Epithelial cell of esophagus (primary cell): ENCODE data around the gene ABCC6.

Experiments used
- DNase-seq: peaks from one replicate; pipeline ENCODE4 v3.0.0; 2010; ENCODE audit warnings: low read depth
- H3K4me3 ChIP-seq: 2 replicates; pipeline ENCODE4 v1.5.1; 2011; ENCODE audit warnings: mild to moderate bottlenecking, low read length, control low read depth
- CTCF ChIP-seq: IDR thresholded peaks from 2 replicates; pipeline ENCODE4 v1.5.1; 2011; ENCODE audit warnings: low read depth, mild to moderate bottlenecking, low read length, control low read depth, inconsistent platforms; ENCODE audit not compliant: insufficient read depth; ENCODE audit errors: missing control alignments

The ABCC6 gene

GRCh38 chr16:16102738-16103137 is 120.6 kb downstream of the ABCC6 start:
- no peak for TF ChIP-seq CTCF
- no peak for DNase-seq
- H3K4me3 ChIP-seq: no peak overlapping the region

DNA sequence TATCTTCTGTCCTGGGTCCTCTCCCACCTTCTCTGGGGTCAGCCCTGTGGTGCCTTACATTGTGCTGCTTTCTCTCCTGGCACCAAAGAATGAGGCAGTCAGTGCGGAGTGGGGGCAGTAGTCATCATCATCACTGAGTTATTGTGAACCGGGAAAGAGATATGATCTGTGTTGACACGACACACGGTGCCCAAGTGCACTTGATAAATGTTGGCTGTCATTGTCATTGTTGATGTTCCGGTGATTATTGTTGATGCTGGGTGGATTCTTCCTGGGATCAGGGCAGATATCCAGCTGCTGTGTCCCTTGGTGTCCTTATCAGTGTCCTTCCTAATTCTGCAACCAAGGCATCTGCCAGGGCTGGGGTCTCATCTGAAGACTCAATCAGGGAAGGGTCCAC is 121.7 kb downstream of the ABCC6 start:
- TF ChIP-seq CTCF: no peak
- no peak overlapping the region for H3K4me3 ChIP-seq
- no peak for DNase-seq

DNA sequence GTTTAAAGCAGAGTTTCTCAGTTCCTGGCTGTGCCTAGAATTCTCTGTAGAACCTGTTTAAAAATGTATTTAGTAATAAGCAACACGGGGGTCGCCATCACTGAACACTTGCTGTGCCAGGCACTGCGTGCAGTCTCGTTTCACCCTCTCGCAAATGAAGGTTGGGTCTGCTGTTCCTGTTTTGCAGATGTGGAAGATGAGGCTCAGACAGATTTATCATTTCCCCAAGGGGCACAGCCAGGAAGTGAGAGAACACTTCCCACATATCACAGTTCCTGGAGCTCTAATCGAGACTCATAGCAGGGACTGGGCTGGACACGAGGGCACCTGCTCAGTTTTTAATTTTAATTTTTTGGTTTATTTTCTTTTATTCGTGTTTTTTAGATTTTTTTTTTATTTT is 122.7 kb downstream of the ABCC6 start:
- DNase-seq: no peak
- H3K4me3 ChIP-seq: no peak overlapping the region

GRCh38 chr16:16099320-16099719 is 124.0 kb downstream of the ABCC6 start:
- no peak overlapping the region for H3K4me3 ChIP-seq
- TF ChIP-seq CTCF: no peak
- no peak for DNase-seq

More for the DNA sequence above, 122.7 kb downstream of the ABCC6 start:
- no peak for TF ChIP-seq CTCF
